Astrocyte (in vitro differentiated cells and primary cell): ENCODE data around the gene GPR39.

Experiments
- CTCF ChIP-seq: IDR thresholded peaks from 2 replicates; pipeline ENCODE4 v1.5.1; 2011; ENCODE audit warnings: low read depth, mild to moderate bottlenecking, inconsistent platforms, low read length, moderate library complexity; ENCODE audit not compliant: insufficient read depth
- EZH2 ChIP-seq: IDR thresholded peaks from 2 replicates; pipeline ENCODE4 v1.6.1; 2012; ENCODE audit warnings: mild to moderate bottlenecking, low read length, inconsistent platforms; ENCODE audit not compliant: insufficient read depth

GRCh38 chr2:132567682-132568081 lies 151.1 kb downstream of the GPR39 start:
- TF ChIP-seq EZH2 (no peak), CTCF (no peak)
